NCI-H2196 treated with DMSO at 0.1 percent for 48 hours (cell line): Measurements from ENCODE around the gene SYNE1.

ENCODE experiments used
- DNase-seq: peaks from one replicate; lab custom pipeline; 2025; ENCODE audit not compliant: unreplicated experiment; lab: John Stamatoyannopoulos, UW

The SYNE1 gene

GRCh38 chr6:152206072-152206818 is 430.9 kb downstream of the SYNE1 start:
- no peak for DNase-seq

DNA sequence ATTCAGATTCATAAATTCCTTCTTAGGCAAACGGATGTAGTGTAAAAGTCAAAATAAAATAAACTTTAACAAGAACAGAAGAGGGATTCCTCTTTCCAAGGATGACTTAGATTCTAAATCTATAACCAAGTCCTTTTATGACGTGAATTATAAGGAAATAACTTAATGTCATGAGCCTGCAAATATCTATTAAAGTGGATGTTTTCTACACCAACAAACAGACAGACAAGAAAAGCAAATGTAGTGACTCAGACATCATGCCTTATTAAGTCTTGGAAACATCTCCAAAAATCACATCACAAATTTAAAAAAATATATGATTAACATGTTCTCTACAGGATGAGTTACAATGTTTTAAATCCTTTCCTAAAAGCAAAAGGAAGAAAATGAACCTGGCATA is 432.6 kb downstream of the SYNE1 start:
- DNase-seq, result no peak

DNA sequence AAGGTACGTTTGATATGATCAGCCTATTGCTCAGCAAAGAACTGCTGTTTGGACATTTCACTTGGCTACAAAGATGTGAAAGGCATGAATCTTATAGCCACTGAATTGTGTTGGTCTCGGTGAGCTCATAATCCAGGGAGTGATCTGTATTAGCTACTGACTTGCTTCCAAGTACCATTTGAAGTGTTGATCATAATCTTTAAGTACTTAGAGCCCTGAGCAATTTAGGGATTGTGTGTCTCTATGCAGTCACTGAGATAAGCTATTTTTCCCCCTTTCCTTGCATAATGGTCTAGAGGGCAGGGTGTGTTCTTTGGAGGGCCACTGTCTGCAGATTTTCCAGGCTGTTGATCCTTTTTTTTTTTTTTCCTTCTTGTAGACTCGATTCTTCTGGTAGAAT is 436.0 kb downstream of the SYNE1 start:
- DNase-seq, result no peak

DNA sequence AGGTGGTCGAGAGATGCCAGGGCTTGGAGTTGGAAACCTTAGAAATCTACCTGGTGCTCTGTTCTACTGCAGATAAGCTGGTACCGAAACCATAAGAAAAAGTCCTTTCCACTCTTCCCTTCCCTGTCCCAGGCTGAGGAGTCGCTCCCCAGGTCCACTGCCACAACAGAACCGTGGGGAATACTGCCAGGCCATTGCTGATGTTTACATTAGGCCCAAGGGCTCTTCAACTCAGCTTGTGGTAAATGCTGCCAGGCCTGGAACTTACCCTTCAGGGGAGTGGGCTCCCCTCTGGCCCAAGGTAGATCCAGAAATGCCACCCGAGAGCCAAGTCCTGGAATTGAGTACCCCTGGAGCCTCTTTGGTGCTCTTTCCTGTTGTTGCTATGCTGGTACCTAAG is 441.3 kb downstream of the SYNE1 start:
- DNase-seq, result no peak

DNA sequence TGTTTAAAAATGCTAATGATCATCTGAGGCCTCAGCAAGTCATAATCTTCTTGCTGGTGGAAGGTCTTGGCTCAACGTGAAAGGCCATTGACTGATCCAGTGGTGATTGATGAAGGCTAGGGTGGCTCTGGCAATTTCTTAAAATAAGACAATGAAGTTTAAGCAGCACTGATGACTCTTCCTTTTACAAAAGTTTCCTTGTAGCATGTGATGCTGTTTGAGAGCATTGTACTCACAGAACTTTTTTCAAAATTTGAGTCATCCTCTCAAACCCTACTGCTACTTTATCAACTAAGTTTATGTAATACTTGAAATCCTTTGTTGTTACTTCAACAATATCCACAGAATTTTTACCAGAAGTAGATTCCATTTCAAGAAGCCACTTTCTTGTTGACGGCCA is 447.4 kb downstream of the SYNE1 start:
- no peak for DNase-seq

DNA sequence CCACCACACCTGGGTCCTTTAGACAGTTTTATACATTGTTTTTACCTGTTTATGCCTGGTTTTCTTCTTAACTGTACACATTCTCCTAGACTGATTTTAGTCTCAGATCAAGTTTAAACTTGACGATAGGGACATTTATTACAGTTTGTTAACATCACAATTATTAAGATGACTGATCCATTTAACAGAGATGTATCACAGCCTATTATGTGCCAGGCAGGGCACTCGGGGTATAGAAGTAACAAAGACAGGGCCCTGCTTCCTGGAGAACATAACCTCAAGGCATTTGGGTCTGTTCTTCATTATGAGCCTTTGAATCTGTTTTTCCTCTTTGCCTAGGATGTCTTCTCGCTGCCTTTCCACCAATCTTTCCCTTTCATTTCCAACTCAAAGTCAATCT is 449.2 kb downstream of the SYNE1 start:
- DNase-seq, result no peak

DNA sequence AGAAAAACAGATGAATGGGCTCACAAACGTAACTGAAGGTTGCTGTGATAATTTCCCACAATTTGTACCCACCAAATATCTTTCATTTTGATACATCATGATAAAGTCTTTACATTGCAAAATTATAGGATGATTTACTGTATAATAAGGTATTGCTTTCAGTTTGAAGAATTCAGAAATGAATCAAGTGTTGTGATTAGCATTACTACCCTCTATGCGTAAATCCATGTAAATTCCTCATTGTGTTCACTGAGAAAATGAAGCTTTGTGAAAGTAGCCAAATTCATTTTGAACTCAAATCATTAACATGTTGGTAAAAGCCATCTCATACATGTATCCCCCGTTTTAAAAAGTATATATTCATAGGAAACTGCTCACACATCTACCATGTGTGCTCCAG is 450.3 kb downstream of the SYNE1 start:
- no peak for DNase-seq

DNA sequence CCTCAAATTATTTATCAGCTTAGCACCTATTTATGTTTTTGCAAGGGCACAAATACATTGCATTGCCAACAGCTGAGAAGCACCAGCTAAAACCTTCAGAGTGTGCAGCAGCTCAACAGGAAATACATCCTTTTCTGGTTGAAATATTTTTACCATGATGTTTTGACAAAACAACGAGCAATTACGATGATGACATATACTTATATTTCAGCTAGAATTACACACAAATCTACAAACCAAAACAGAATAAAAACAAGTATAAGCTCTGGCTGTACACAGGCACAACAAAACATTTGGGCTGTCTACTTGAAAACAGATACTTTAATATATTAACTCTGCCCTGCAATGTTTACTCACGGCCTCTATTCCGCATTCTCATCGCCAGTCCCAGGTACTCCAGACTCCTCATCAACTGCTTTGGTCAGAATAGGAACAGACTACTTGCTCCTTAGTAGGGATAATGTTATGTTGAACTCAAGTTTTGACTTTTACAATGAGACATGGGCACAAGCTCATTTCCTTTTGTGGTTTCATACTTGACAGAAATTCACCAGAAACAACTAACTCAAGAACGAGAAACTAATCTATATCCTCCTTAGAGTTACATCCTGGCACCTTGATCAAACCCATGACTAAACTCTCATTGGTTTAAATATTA is 452.1 kb downstream of the SYNE1 start:
- peak; percentile 14 for DNase-seq

DNA sequence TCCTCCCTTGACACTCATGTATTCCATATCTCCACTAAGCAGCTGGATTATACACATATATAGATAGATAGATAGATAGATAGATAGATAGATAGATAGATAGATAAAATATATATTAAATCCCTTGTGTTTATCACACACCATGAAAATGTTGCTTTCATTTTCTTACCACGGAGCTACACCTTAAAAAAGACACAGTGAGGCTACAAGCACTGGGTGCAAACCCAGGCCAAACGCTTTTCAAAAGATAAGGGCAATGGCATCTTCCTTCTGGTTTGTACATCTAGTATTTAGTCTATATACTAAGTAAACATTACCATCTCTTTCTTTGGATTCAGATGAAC is 452.6 kb downstream of the SYNE1 start:
- no peak for DNase-seq

DNA sequence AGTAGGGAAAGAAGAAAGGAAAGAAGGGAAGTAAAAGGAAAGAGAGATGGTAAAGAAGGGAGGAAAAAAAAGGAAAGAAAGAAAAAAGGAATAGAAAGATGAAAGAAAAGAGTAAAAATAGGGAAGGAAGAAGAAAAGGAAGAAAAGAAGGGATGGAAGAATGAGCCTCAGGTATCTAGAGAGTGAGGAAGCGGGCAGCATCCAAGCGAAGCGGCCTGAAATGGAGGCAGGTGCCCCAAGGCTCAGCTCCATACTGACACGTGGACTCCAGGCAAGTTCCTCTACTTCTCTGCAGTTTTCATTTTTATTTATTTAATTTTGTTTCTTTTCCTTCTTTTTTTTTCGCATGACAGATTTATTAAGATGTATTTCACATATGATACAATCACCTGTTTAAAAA is 456.6 kb downstream of the SYNE1 start:
- no peak for DNase-seq

- DNase-seq, result no peak
Observed at GRCh38 chr6:152176268-152176667, 460.9 kb downstream of the SYNE1 start.

GRCh38 chr6:152173957-152174356 is 463.2 kb downstream of the SYNE1 start:
- DNase-seq, result no peak

DNA sequence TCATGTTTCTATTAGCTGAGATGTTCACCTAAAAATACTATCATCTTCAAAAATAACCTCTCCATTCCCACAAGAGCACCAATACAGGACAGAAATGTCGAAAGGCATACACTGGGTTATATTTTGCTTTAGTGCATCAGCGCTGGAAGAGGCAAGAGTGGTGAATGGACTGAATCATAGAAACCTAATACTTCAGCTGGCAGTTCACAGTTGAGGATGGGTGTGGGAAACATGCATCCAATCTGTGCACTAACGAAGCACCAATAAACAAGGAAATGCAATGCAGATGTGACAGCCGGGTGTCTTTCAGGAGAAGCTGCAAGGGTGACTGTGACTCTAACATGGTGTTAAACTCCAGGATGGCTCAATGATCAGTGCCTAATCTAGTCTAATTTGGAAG is 463.8 kb downstream of the SYNE1 start:
- no peak for DNase-seq

- DNase-seq, result no peak
Observed at GRCh38 chr6:152170702-152171667, 466.2 kb downstream of the SYNE1 start.

DNA sequence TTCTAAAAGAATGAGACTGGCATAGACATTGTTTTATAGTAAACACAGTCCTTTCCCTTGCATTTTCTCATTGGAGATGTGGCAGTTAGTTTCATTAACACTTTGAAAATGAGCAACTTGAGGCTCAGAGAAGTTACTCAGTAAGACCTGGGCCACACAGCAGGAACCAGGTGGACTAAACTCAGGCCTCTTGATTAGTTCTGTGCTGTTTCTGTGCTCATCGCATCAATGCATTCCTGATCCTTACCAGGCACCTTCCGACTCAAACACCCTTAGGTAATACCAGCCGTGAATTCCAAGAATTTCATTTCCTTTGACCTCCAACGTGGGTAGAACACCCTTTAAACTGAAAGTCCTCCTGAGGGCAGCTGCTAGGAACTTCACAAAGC is 466.9 kb downstream of the SYNE1 start:
- no peak for DNase-seq

DNA sequence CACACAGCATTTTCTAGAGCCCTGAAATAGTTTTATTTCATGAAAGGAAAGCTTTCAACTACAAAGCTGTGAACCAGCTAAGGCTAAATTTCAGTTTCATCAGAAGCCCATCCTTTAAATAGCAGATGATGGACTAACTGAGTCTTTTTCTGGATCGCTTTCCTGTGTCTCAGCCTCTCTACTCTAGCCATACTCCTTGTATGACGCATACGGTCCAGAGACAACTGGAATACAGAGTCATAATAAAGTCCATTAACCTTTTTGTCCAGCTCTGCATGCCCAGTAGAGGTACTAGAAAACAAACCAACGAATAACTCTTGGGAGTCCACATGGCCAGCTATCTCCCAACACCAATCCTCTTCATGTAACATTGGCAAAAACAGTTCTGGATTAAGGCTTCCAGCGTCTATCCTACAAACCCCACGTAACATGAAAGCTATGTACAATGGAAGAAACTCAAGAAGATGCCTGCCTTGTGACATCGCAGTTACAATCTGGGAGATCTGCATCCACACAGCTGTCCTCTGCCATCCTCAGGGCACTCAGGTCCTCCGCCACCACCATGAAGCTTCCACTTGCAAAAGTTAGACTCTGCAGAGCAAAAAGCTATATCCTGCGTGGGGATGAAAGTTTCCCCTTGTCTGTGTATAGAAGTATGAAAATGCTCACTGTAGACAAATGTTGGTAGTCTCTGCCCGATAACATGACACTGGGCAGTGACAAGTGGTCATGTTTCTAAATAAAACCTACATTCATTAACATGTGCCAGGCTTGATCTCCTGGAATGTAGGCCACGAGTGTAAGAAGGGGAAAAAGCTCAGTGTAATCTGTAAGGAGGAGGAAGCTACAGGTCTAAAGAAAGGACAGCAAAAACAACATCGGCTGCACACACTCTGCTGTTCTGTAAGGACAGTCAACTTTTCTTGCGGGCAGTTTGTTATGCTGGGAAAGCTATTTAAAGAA is 469.2 kb downstream of the SYNE1 start:
- no peak for DNase-seq

GRCh38 chr6:152166897-152167296 is 470.3 kb downstream of the SYNE1 start:
- no peak for DNase-seq

DNA sequence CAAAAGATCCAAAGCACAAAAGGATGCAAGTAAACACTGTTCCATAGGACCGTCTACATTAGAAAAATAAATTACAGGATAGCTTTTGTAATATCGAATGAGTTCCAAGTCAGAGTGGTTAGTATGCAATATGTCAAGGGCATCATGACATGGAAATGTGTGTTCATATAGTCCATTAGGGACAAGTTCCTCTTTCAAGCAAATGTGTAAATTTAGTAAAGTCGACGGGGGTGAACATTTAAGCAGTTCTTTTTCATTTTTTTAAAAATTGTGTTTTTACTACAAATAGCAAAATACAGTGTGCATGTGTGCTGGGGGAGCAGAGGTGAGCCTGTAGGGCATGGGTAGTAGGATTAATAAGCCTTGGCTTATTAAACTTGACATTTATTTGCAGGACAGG is 470.7 kb downstream of the SYNE1 start:
- DNase-seq, result no peak

- DNase-seq, result no peak
Observed at GRCh38 chr6:152164957-152165356, 472.2 kb downstream of the SYNE1 start.

GRCh38 chr6:152161501-152161900 is 475.7 kb downstream of the SYNE1 start:
- no peak for DNase-seq

- no peak for DNase-seq
Observed at GRCh38 chr6:152160346-152160745, 476.8 kb downstream of the SYNE1 start.
